HK-2 (cell line): ENCODE data around the gene NCS1.
A peak's percentile ranks its signal among the peaks of the same experiment; 100 is the strongest.

Experiments
- DNase-seq: peaks from one replicate; pipeline ENCODE4 v3.0.0-alpha.2; 2018; ENCODE audit not compliant: unreplicated experiment

The NCS1 gene

GRCh38 chr9:130213911-130214761 is 41.9 kb downstream of the NCS1 start:
- DNase-seq: peak; percentile 60

GRCh38 chr9:130214776-130215340 is 42.7 kb downstream of the NCS1 start:
- DNase-seq: no peak

- DNase-seq: peak; percentile 79
Observed at GRCh38 chr9:130215341-130216119, 43.3 kb downstream of the NCS1 start.

- no peak for DNase-seq
Observed at GRCh38 chr9:130217838-130218237, 45.6 kb downstream of the NCS1 start.

GRCh38 chr9:130219661-130220096 is 47.5 kb downstream of the NCS1 start:
- DNase-seq: no peak

GRCh38 chr9:130220352-130220751 is 48.1 kb downstream of the NCS1 start:
- DNase-seq: no peak

GRCh38 chr9:130222833-130223232 is 50.6 kb downstream of the NCS1 start:
- no peak for DNase-seq

GRCh38 chr9:130225071-130225470 is 52.9 kb downstream of the NCS1 start:
- DNase-seq: no peak

GRCh38 chr9:130225586-130225985 is 53.4 kb downstream of the NCS1 start:
- DNase-seq: no peak

GRCh38 chr9:130226112-130226511 is 53.9 kb downstream of the NCS1 start:
- DNase-seq: no peak

- DNase-seq: no peak
Observed at GRCh38 chr9:130227833-130228232, 55.6 kb downstream of the NCS1 start.

- DNase-seq: no peak
Observed at GRCh38 chr9:130229759-130230158, 57.6 kb downstream of the NCS1 start.

GRCh38 chr9:130230631-130231030 is 58.4 kb downstream of the NCS1 start:
- DNase-seq: no peak

- no peak for DNase-seq
Observed at GRCh38 chr9:130232899-130233586, 60.8 kb downstream of the NCS1 start.

GRCh38 chr9:130233587-130233945 is 61.4 kb downstream of the NCS1 start:
- DNase-seq: no peak

GRCh38 chr9:130234340-130235260 is 62.4 kb downstream of the NCS1 start:
- peak; percentile 17 for DNase-seq

- DNase-seq: peak; percentile 53
Observed at GRCh38 chr9:130235558-130236435, 63.6 kb downstream of the NCS1 start.

GRCh38 chr9:130236436-130236985 is 64.3 kb downstream of the NCS1 start:
- no peak for DNase-seq

GRCh38 chr9:130237076-130237475 is 64.9 kb downstream of the NCS1 start:
- no peak for DNase-seq
